Neural cell (in vitro differentiated cells): ENCODE results near the gene IFNL3. TPM values are rescaled to one million over a fixed set of nuclear protein-coding genes. Genes with fewer than 3 reads are reported as not detected.

Source experiments
- H2AFZ ChIP-seq: fragments of 200-600, 300-800 bp; sonication (generic), shearing (Covaris generic); 2 replicates; pipeline ENCODE4 v1.6.0; 2014; ENCODE audit warnings: low read depth, mild to moderate bottlenecking, antibody characterized with exemption, low read length, moderate library complexity
- H3F3A ChIP-seq: fragments of 200-600 bp; shearing (Covaris generic); 2 replicates; pipeline ENCODE4 v1.6.1; 2016; ENCODE audit warnings: mild to moderate bottlenecking, moderate library complexity, mixed read lengths, antibody characterized with exemption, low read length; ENCODE audit not compliant: insufficient read depth, poor library complexity, severe bottlenecking
- H3K27ac ChIP-seq: fragments of 200-600, 300-800 bp; sonication (generic), shearing (Covaris generic); 2 replicates; pipeline ENCODE4 v1.5.1; 2014; ENCODE audit warnings: mild to moderate bottlenecking, low read length, moderate library complexity
- H3K27me3 ChIP-seq: fragments of 300-800, 200-600 bp; sonication (generic), shearing (Covaris generic); 2 replicates; pipeline ENCODE4 v1.6.0; 2014; ENCODE audit warnings: mild to moderate bottlenecking, low read depth, low read length, moderate library complexity; ENCODE audit not compliant: insufficient read depth
- H3K36me3 ChIP-seq: fragments of 300-800, 200-600 bp; sonication (generic), shearing (Covaris generic); 2 replicates; pipeline ENCODE4 v1.5.1; 2014; ENCODE audit warnings: mild to moderate bottlenecking, antibody characterized with exemption, low read length, moderate library complexity; ENCODE audit not compliant: insufficient read depth
- H3K4me2 ChIP-seq: fragments of 300-800, 200-600 bp; sonication (generic), shearing (Covaris generic); 2 replicates; pipeline ENCODE4 v1.6.0; 2014; ENCODE audit warnings: mild to moderate bottlenecking, low read length
- H3K4me3 ChIP-seq: fragments of 300-800, 200-600 bp; sonication (generic), shearing (Covaris generic); 2 replicates; pipeline ENCODE4 v1.5.1; 2014; ENCODE audit warnings: mild to moderate bottlenecking, low read length, moderate library complexity
- H3K79me2 ChIP-seq: fragments of 200-600 bp; shearing (Covaris generic); replicated peaks from 2 replicates; pipeline ENCODE4 v1.6.0; 2014; ENCODE audit warnings: mild to moderate bottlenecking, low read length, moderate library complexity; ENCODE audit not compliant: insufficient read depth
- H3K9ac ChIP-seq: fragments of 300-800, 200-600 bp; sonication (generic), shearing (Covaris generic); 2 replicates; pipeline ENCODE4 v1.6.1; 2016; ENCODE audit warnings: mild to moderate bottlenecking, low read length, mixed read lengths
- H3K9me2 ChIP-seq: fragments of 200-600 bp; shearing (Covaris generic); 2 replicates; pipeline ENCODE4 v1.6.1; 2016; ENCODE audit warnings: mild to moderate bottlenecking, low read length, mixed read lengths; ENCODE audit not compliant: insufficient read depth
- H3K9me3 ChIP-seq: fragments of 200-600, 300-800 bp; sonication (generic), shearing (Covaris generic); 2 replicates; pipeline ENCODE4 v1.6.1; 2016; ENCODE audit warnings: mild to moderate bottlenecking, mixed run types, low read length, moderate library complexity, mixed read lengths
- H4K20me1 ChIP-seq: fragments of 200-600 bp; shearing (Covaris generic); 2 replicates; pipeline ENCODE4 v1.6.1; 2016; ENCODE audit warnings: mild to moderate bottlenecking, mixed run types; ENCODE audit not compliant: insufficient read depth
- EP300 ChIP-seq: fragments of 450-650 bp; conservative IDR thresholded peaks from 2 replicates; pipeline ENCODE4 v1.6.1; 2014; ENCODE audit warnings: antibody characterized with exemption, mild to moderate bottlenecking, moderate library complexity; ENCODE audit not compliant: poor library complexity, severe bottlenecking
- EZH2 ChIP-seq: fragments of 200-600, 300-800 bp; shearing (Covaris generic), sonication (generic); IDR thresholded peaks from 2 replicates; pipeline ENCODE4 v1.6.1; 2014; ENCODE audit warnings: antibody characterized with exemption, low read length, borderline replicate concordance, mild to moderate bottlenecking; ENCODE audit not compliant: insufficient read depth, poor library complexity, severe bottlenecking
- MXI1 ChIP-seq: fragments of 450-650 bp; conservative IDR thresholded peaks from 2 replicates; pipeline ENCODE4 v1.6.1; 2014; ENCODE audit warnings: antibody characterized with exemption, mild to moderate bottlenecking; ENCODE audit not compliant: poor library complexity, severe bottlenecking
- POLR2AphosphoS5 ChIP-seq: IDR thresholded peaks from 2 replicates; pipeline ENCODE4 v1.6.1; 2012
- RAD21 ChIP-seq: fragments of 450-650 bp; conservative IDR thresholded peaks from 2 replicates; pipeline ENCODE4 v1.6.1; 2014; ENCODE audit warnings: antibody characterized with exemption, mild to moderate bottlenecking, moderate library complexity
- SMC3 ChIP-seq: fragments of 450-650 bp; conservative IDR thresholded peaks from 2 replicates; pipeline ENCODE4 v1.6.1; 2014; ENCODE audit warnings: antibody characterized with exemption, mild to moderate bottlenecking, moderate library complexity; ENCODE audit not compliant: poor library complexity
- TAF1 ChIP-seq: IDR thresholded peaks from 2 replicates; pipeline ENCODE4 v1.6.1; 2012; ENCODE audit warnings: low read depth
- polyA plus RNA-seq: library from polyadenylated mRNA; depleted of rRNA; stranded (reverse); fragments of >200 nt; gene quantifications from 2 replicates; pipeline ENCODE4 v1.2.3, GENCODE V29; 2014
- TF ChIP-seq, protein P1 (sequence below): fragments of 450-650 bp; IDR thresholded peaks from 2 replicates; pipeline ENCODE4 v1.5.1; 2014; ENCODE audit warnings: antibody characterized with exemption, mild to moderate bottlenecking, moderate library complexity; ENCODE audit not compliant: poor library complexity, severe bottlenecking
- TF ChIP-seq, protein P2 (sequence below): IDR thresholded peaks from 2 replicates; pipeline ENCODE4 v1.6.1; 2012; ENCODE audit warnings: borderline replicate concordance

Gene IFNL3
- polyA plus RNA-seq, 1 donor from 2014 or later = not detected

DNA sequence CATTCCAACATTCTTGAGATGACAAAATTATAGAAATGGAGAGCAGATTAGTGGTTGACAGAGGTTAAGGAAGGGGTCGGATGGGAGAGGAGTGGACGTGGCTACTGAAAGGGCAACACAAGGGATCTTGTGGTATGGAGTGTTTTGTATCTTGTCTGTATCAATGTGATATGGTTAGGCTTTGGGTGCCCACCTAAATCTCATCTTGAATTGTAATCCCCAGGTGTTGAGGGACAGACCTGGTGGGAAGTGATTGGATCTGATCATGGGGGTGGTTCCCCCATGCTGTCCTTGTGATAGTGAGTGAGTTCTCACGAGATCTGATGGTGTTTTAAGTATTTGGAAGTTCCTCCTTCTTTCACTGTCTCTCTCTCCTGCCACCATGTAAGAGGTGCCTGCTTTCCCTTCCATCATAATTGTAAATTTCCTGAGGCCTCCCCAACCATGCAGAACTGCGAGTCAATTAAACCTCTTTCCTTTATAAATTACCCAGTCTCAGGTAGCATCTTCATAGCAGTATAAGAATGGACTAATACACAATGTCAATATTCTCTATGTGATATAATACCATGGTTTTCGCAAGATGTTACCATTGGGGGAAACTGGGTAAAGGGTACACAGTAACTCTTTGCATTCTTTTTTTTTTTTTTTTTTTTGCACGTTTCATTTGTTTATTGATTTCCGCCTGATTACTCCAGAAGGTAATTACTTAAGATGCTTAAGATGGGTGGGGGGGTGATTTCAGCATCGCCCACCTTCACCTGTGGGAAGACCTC lies 8.8 kb upstream of the IFNL3 start:
- H3K27me3 ChIP-seq = peaks cover 12% of the 10 kb centered on the region

DNA sequence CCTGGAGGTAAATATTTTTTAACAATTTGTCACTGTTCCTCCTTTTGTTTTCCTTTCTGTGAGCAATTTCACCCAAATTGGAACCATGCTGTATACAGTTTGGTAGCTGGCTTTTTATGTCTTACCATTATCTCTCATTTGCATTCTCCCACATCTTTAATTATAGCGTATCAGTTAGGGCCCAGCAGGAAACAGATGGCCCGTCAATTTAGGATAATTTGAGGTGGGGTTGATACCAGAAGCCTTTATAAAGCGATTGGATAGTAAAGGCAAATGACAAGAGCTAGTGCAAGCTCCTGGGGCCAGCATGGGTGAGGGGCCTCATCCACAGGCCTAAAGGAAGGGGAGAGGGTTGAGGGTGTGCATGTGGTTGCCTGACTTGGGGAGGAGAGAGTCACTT lies 7.7 kb upstream of the IFNL3 start:
- H2AFZ ChIP-seq = no peak overlapping the region
- peaks cover 22% of the 10 kb centered on the region for H3K27me3 ChIP-seq
- H3K79me2 ChIP-seq = no peaks in the 10 kb centered on the region
- no peaks in the 10 kb centered on the region for H3K9me2 ChIP-seq
- TF ChIP-seq, protein P1, sequence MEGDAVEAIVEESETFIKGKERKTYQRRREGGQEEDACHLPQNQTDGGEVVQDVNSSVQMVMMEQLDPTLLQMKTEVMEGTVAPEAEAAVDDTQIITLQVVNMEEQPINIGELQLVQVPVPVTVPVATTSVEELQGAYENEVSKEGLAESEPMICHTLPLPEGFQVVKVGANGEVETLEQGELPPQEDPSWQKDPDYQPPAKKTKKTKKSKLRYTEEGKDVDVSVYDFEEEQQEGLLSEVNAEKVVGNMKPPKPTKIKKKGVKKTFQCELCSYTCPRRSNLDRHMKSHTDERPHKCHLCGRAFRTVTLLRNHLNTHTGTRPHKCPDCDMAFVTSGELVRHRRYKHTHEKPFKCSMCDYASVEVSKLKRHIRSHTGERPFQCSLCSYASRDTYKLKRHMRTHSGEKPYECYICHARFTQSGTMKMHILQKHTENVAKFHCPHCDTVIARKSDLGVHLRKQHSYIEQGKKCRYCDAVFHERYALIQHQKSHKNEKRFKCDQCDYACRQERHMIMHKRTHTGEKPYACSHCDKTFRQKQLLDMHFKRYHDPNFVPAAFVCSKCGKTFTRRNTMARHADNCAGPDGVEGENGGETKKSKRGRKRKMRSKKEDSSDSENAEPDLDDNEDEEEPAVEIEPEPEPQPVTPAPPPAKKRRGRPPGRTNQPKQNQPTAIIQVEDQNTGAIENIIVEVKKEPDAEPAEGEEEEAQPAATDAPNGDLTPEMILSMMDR = no peak
- TF ChIP-seq POLR2AphosphoS5 (no peak), TAF1 (no peak), EZH2 (no peak), SMC3 (no peak), EP300 (no peak), RAD21 (no peak)
- H4K20me1 ChIP-seq = no peaks in the 10 kb centered on the region
- H3F3A ChIP-seq = no peaks in the 10 kb centered on the region
- H3K4me2 ChIP-seq = no peak overlapping the region
- H3K9ac ChIP-seq = no peak overlapping the region
- no peaks in the 10 kb centered on the region for H3K36me3 ChIP-seq
- H3K9me3 ChIP-seq = no peaks in the 10 kb centered on the region
- H3K27ac ChIP-seq = no peak overlapping the region
- no peak overlapping the region for H3K4me3 ChIP-seq

More for the DNA sequence above, 8.8 kb upstream of the IFNL3 start:
- Histone ChIP-seq H3K27ac (no peak overlapping the region), H3K9me3 (no peaks in the 10 kb centered on the region), H4K20me1 (no peaks in the 10 kb centered on the region), H3K9ac (no peak overlapping the region), H3K4me2 (no peak overlapping the region), H3F3A (no peaks in the 10 kb centered on the region), H3K36me3 (no peaks in the 10 kb centered on the region), H3K4me3 (no peak overlapping the region), H2AFZ (no peak overlapping the region), H3K79me2 (no peaks in the 10 kb centered on the region), H3K9me2 (no peaks in the 10 kb centered on the region)
- TF ChIP-seq EP300 (no peak), EZH2 (no peak), SMC3 (no peak), MXI1 (no peak), TAF1 (no peak), POLR2AphosphoS5 (no peak), RAD21 (no peak)
- TF ChIP-seq, protein P1 = no peak
- TF ChIP-seq, protein P2, sequence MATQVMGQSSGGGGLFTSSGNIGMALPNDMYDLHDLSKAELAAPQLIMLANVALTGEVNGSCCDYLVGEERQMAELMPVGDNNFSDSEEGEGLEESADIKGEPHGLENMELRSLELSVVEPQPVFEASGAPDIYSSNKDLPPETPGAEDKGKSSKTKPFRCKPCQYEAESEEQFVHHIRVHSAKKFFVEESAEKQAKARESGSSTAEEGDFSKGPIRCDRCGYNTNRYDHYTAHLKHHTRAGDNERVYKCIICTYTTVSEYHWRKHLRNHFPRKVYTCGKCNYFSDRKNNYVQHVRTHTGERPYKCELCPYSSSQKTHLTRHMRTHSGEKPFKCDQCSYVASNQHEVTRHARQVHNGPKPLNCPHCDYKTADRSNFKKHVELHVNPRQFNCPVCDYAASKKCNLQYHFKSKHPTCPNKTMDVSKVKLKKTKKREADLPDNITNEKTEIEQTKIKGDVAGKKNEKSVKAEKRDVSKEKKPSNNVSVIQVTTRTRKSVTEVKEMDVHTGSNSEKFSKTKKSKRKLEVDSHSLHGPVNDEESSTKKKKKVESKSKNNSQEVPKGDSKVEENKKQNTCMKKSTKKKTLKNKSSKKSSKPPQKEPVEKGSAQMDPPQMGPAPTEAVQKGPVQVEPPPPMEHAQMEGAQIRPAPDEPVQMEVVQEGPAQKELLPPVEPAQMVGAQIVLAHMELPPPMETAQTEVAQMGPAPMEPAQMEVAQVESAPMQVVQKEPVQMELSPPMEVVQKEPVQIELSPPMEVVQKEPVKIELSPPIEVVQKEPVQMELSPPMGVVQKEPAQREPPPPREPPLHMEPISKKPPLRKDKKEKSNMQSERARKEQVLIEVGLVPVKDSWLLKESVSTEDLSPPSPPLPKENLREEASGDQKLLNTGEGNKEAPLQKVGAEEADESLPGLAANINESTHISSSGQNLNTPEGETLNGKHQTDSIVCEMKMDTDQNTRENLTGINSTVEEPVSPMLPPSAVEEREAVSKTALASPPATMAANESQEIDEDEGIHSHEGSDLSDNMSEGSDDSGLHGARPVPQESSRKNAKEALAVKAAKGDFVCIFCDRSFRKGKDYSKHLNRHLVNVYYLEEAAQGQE = no peak
